Inflammatory macrophage treated with lipopolysaccharide for 1 hour (primary cell): Measurements from ENCODE around the gene RAMP2.
"Not testable (repeated sequence)": the region's sequence is repeated elsewhere in the genome, so short reads cannot be mapped to it uniquely, and the experiment has no call there.

Source experiments
- DNase-seq, 2 donors: peaks; one replicate each; pipeline ENCODE4 v3.0.0-alpha.2; 2020 to 2022

Gene RAMP2

GRCh38 chr17:42760652-42761581, at the start of gene RAMP2:
TSS of gene RAMP2 (plus strand) at chr17:42761227. CDS start at chr17:42761262, 35 bp downstream.
- no peak for DNase-seq

GRCh38 chr17:42720996-42721583, 39.9 kb upstream of the RAMP2 start:
- DNase-seq = peak; percentile 44 to 90

GRCh38 chr17:42723636-42724035, 37.4 kb upstream of the RAMP2 start:
- no peak for DNase-seq

GRCh38 chr17:42725143-42725542, 35.9 kb upstream of the RAMP2 start:
- no peak for DNase-seq

DNA sequence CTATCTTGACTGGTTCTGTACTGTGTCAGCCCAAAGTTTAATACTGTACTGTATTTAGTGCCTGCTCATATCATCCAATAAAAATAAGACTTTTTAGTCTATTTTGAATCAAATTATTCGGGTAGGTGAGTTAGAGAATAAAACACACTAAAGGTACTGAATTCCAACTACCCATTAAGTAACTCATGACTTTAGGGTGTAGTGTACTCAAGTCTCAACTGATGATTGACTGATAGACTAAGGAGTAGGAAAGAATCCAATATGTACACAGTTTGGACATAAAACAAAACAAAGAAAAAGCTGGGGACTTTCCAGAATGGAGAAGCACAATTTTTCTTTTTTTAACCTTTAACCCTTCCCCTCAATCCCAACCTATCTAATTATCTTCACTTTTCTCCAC, 20.3 kb upstream of the RAMP2 start:
- peak in 1 of 2 donors; percentile 24 for DNase-seq

DNA sequence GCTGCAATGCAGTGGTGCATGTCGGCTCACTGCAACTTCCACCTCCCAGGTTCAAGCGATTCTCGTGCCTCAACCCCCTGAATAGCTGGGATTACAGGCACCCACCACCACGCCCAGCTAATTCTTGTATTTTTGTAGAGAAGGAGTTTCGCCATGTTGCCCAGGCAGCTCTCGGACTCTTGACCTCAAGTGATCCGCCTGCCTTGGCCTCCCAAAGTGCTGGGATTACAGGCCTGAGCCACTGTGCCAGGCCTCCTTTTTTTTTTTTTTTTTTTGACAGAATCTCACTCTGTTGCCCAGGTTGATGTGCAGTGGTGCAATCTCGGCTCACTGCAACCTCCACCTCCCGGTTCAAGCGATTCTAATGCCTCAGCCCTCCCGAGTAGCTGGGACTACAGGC, 18.1 kb upstream of the RAMP2 start:
- not testable (repeated sequence) for DNase-seq

GRCh38 chr17:42743595-42744282, 17.3 kb upstream of the RAMP2 start:
- no peak for DNase-seq

DNA sequence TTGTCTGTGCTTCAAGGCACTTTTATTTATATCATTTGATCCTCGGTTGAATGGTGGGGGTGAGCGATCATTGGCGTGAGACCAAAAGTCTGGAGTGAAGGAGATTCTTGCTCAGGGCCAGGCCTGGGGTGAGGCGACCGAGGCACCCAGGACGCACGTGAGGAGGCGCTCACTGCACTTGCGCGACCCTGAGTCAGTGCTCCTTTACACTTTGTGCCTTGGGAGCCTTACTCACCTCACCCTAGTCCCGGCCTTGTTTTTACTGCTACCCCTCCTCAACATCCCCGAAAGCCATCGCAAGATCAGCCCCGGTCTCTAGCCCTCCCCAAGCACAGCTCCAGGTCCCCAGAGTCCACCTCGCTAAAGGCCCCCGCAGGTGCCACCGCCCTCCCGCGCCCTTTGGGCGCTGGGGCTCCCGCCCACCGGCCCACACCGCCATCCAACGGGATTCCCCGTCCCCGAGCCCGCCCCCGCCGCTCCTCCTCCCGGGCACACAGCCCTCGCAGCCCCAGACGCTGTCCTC, 16.7 kb upstream of the RAMP2 start:
- DNase-seq = peak; percentile 30 to 38

DNA sequence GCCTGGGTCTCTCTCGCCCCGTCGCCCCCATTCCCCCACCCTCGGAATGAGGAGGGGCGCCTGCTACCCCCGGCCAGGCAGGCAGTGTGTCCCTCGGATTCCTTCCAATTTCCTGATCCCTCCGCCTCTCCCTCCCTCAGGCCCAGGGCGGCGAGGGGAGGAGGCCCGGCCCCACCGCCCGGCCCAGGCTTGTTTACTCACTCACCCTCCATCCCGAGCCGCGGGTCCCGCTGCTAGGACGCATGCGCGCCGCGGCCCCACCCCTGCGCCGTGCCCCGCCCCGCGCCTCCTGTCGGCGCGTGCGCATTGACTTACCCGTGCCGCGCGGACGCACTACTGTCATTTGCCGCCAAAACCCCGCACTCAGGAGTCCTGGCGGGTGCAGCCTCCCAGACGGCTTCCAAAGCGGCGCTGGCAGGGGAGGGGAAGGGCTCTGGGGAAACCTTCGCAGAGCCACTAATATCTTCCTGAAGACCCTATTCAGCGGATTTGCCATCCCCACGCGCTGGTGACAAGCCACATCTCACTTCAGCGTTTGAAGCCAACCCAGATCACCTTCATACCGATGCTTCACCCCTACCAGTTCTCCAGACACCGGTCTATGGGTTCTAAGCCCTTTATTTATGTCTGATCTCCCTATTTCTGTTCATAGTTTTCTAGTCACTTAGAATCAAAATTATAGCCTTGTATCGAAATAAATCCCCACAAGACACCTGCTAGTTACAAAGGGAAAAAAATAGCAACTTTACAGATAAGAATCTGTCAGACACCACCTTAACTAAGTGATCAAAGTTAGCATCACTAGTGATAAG, 16.0 kb upstream of the RAMP2 start, which contains the start of gene EZH1:
TSS of gene EZH1 (minus strand) at position 235 of the 812 bp plus-strand sequence. CDS start 16,099 bp downstream, outside the sequence.
- DNase-seq = peak; percentile 79 to 89

- no peak for DNase-seq
Measured at GRCh38 chr17:42748202-42748907, 12.7 kb upstream of the RAMP2 start.

- DNase-seq = no peak
Measured at GRCh38 chr17:42748908-42749798, 11.9 kb upstream of the RAMP2 start.

GRCh38 chr17:42750739-42751344, 10.2 kb upstream of the RAMP2 start:
- DNase-seq = peak; percentile 45 to 52

DNA sequence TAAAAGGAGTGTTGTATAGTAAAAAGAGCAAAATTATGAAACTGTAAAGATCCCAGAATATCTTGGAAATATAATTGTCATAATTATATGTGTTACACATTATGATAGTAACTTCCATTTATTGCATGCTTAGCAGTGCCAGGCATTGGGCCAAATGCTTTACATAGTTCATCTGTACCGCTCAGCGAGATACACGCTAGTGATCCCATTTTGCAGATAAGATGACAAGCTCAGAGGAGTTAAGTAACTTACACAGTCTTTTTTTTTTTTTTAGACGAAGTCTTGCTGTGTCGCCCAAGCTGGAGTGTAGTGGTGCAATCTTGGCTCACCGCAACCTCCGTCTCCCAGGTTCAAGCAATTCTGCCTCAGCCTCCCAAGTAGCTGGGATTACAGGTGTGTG, 9.4 kb upstream of the RAMP2 start:
- DNase-seq = no peak

DNA sequence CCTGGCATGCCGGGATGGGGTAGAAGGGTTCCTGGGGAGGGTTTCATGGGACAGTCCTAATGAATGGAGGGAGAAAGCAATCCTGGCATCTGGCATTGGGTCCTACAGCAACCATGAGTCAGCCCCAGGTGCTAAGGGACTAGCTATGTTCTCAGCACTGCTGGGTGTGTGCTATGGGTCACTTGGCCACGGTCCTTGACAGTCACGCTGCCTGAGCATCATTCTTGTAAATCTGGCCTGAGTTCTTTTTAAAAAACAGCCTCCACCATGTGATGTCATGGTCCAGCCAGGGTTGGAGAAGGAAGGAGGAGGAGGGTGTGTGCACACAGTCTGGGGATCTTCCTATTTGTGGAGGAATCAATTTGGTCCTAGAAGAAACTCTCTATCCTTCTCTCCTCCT, 6.2 kb upstream of the RAMP2 start:
- peak in 1 of 2 donors; percentile 22 for DNase-seq

DNA sequence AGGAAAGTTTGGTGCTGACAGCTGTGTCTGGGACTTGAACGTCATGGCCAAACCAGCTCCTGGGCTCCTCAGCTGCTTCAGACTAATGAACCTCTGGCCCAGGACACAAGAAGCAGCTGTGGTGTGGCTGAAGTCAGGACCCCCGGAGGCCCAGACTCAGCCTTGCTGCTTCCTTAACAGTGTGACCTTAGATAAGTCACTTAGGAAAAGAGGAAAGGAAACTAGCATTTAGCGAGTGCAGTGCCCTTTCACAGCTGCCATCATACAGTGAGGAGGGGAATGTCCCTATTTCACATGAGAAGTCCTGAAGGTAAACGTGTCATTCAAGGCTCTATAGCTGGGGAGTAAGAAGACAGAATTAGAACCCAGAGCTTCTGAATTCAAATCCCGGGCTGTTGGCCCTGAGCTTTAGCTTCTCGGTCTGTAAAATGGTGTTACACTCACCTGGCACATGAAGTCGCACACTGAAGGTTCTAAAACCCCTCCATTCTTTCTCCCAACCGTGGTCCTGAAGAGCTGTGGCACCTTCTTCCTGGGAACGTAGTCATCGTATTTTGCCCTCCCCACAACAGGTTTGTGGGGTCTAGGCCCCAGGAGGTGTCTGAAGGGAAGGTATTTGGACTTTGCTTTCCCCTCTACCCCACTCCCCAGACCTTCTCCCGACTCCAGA, 910 bp upstream of the RAMP2 start:
- DNase-seq = peak; percentile 69 to 79

DNA sequence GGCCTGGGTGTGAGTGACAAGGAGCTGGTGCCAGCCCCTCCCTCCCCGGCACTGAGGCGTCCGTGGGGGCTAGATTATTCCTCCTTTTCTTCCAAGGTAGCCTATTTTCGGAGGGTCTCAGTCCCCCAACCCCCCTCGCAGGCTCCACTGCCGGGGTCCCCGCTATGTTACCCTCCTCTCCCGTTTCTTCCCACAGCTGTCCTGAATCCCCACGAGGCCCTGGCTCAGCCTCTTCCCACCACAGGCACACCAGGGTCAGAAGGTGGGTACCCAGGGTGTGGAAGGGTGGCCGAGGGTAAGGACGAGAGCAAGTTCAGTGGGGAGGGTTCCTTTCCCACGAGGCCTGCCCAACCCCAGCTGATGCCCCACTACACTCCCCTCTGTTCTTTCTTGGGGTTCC, 611 bp downstream of the RAMP2 start:
- no peak for DNase-seq

DNA sequence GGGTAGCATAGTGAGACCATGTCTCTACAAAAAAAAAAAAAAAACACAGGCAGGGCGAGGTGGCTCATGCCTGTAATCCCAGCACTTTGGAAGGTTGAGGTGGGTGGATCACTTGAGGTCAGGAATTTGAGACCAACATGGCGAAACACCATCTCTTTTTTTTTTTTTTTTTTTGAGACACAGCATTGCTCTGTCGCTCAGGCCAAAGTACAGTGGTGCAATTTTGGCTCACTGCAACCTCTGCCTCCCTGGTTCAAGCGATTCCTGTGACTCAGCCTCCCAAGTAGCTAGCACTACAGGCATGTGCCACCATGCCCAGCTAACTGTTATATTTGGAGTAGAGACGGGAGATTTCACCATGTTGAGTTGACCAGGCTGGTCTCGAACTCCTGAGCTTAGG, 5.1 kb downstream of the RAMP2 start:
- DNase-seq = no peak

- DNase-seq = no peak
Measured at GRCh38 chr17:42767512-42767911, 6.5 kb downstream of the RAMP2 start.

DNA sequence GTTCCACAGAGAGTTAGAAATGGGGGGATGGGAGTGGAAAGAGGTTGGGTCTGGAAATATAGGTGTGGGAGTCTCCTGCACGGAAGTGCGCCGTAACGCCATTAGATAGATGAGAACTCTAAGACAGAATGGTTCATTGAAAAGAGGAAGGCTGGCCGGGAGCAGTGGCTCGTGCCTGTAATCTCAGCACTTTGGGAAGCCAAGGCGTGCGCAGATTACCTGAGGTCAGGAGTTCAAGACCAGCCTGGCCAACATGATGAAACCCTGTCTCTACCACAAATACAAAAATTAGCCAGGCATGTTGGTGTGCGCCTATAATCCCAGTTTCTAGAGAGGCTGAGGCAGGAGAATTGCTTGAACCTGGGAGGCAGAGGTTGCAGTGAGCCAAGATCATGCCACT, 7.0 kb downstream of the RAMP2 start:
- DNase-seq = not testable (repeated sequence)

- not testable (repeated sequence) for DNase-seq
Measured at GRCh38 chr17:42769964-42770363, 8.9 kb downstream of the RAMP2 start.
